ENCODE results near the gene FAM32A. TPM values are rescaled to one million over a fixed set of nuclear protein-coding genes. Genes with fewer than 3 reads are reported as not detected.

FAM32A gene
- total RNA-seq, 4 donors from 2014 or later, result 67.9 to 93.9 (median 87.9) TPM

- Histone ChIP-seq H3K36me3 (no peaks in the 10 kb centered on the region), H3K27ac (no peak overlapping the region), H3K27me3 (no peaks in the 10 kb centered on the region), H3K4me1 (no peaks in the 10 kb centered on the region), H3K4me3 (replicated peaks in 1 of 3) (no peak overlapping the region), H3K9me3 (no peaks in the 10 kb centered on the region)
- no peak for DNase-seq
- 82 to 85% methylated on average over 13 of the region's 13 CpGs for WGBS, 2 donors
- intact Hi-C loops (cut with DNase I), result no loop called here
- TF ChIP-seq, protein P1, sequence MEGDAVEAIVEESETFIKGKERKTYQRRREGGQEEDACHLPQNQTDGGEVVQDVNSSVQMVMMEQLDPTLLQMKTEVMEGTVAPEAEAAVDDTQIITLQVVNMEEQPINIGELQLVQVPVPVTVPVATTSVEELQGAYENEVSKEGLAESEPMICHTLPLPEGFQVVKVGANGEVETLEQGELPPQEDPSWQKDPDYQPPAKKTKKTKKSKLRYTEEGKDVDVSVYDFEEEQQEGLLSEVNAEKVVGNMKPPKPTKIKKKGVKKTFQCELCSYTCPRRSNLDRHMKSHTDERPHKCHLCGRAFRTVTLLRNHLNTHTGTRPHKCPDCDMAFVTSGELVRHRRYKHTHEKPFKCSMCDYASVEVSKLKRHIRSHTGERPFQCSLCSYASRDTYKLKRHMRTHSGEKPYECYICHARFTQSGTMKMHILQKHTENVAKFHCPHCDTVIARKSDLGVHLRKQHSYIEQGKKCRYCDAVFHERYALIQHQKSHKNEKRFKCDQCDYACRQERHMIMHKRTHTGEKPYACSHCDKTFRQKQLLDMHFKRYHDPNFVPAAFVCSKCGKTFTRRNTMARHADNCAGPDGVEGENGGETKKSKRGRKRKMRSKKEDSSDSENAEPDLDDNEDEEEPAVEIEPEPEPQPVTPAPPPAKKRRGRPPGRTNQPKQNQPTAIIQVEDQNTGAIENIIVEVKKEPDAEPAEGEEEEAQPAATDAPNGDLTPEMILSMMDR (IDR thresholded peaks at IDR 0.05), result no peak
- TF ChIP-seq POLR2A (IDR thresholded peaks at IDR 0.05), result no peak
Measured at GRCh38 chr19:16164222-16164890, 20.9 kb upstream of the FAM32A start.

GRCh38 chr19:16166417-16166816 lies 18.8 kb upstream of the FAM32A start:
- TF ChIP-seq, protein P1 (IDR thresholded peaks at IDR 0.05), result no peak
- TF ChIP-seq POLR2A (IDR thresholded peaks at IDR 0.05), result no peak
- intact Hi-C loops (cut with DNase I), result no loop called here
- H3K36me3 ChIP-seq, result no peaks in the 10 kb centered on the region
- H3K9me3 ChIP-seq, result no peaks in the 10 kb centered on the region
- DNase-seq, result no peak
- 81 to 100% methylated on average over 1 of the region's 1 CpG for WGBS, 2 donors
- no peaks in the 10 kb centered on the region for H3K27me3 ChIP-seq
- no peak overlapping the region for H3K27ac ChIP-seq
- no peak overlapping the region for H3K4me3 ChIP-seq (replicated peaks in 1 of 3)
- H3K4me1 ChIP-seq, result no peaks in the 10 kb centered on the region

- DNase-seq, result no peak
- Histone ChIP-seq H3K27me3 (no peaks in the 10 kb centered on the region), H3K36me3 (no peaks in the 10 kb centered on the region), H3K9me3 (no peaks in the 10 kb centered on the region), H3K27ac (no peak overlapping the region), H3K4me1 (no peaks in the 10 kb centered on the region), H3K4me3 (replicated peaks in 1 of 3) (no peak overlapping the region)
- intact Hi-C loops (cut with DNase I), result no loop called here
- TF ChIP-seq, protein P1 (IDR thresholded peaks at IDR 0.05), result no peak
- no peak for TF ChIP-seq POLR2A (IDR thresholded peaks at IDR 0.05)
- 57 to 58% methylated on average over 5 of the region's 5 CpGs for WGBS, 2 donors
Measured at GRCh38 chr19:16167055-16167454, 18.2 kb upstream of the FAM32A start.

GRCh38 chr19:16168465-16169081 lies 16.6 kb upstream of the FAM32A start:
- WGBS, 2 donors, result 40 to 65% methylated on average over 2 of the region's 2 CpGs
- Histone ChIP-seq H3K27ac (no peak overlapping the region), H3K9me3 (no peaks in the 10 kb centered on the region), H3K36me3 (no peaks in the 10 kb centered on the region), H3K4me1 (no peaks in the 10 kb centered on the region), H3K27me3 (no peaks in the 10 kb centered on the region), H3K4me3 (replicated peaks in 1 of 3) (no peak overlapping the region)
- TF ChIP-seq, protein P1 (IDR thresholded peaks at IDR 0.05), result no peak
- no peak for TF ChIP-seq POLR2A (IDR thresholded peaks at IDR 0.05)
- no peak for DNase-seq
- intact Hi-C loops (cut with DNase I), result no loop called here

DNA sequence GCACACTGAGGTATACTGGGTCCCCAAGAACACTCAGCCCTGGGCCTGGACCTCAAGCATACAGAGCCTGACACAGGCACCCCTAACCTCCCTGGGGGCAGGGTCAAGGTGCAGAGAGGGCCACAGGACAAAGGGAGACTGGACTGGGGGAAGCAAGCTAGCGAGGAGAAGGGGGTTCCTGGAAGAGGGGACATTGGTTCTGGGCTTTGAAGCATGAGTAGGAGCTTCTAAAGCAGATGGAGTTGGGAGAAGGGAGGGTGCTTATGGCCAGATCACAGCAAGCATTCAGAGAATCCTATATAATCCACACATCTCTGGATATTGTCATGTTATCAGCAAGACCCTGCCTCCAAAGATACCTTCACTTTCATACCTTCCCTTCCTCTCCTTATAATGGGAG lies 15.1 kb upstream of the FAM32A start:
- Histone ChIP-seq H3K4me3 (replicated peaks in 1 of 3) (no peak overlapping the region), H3K4me1 (no peaks in the 10 kb centered on the region), H3K27me3 (no peaks in the 10 kb centered on the region), H3K9me3 (no peaks in the 10 kb centered on the region), H3K36me3 (no peaks in the 10 kb centered on the region), H3K27ac (no peak overlapping the region)
- no peak for DNase-seq
- WGBS, 2 donors, result 71 to 72% methylated on average over 1 of the region's 1 CpG
- intact Hi-C loops (cut with DNase I), result no loop called here
- no peak for TF ChIP-seq POLR2A (IDR thresholded peaks at IDR 0.05)
- TF ChIP-seq, protein P1 (IDR thresholded peaks at IDR 0.05), result no peak
